Measurements from ENCODE around the gene CASKIN2. TPM values are rescaled to one million over a fixed set of nuclear protein-coding genes. Genes with fewer than 3 reads are reported as not detected.

The CASKIN2 gene
- total RNA-seq, 2 donors from 2014 or later: 16.0 to 35.8 TPM

DNA sequence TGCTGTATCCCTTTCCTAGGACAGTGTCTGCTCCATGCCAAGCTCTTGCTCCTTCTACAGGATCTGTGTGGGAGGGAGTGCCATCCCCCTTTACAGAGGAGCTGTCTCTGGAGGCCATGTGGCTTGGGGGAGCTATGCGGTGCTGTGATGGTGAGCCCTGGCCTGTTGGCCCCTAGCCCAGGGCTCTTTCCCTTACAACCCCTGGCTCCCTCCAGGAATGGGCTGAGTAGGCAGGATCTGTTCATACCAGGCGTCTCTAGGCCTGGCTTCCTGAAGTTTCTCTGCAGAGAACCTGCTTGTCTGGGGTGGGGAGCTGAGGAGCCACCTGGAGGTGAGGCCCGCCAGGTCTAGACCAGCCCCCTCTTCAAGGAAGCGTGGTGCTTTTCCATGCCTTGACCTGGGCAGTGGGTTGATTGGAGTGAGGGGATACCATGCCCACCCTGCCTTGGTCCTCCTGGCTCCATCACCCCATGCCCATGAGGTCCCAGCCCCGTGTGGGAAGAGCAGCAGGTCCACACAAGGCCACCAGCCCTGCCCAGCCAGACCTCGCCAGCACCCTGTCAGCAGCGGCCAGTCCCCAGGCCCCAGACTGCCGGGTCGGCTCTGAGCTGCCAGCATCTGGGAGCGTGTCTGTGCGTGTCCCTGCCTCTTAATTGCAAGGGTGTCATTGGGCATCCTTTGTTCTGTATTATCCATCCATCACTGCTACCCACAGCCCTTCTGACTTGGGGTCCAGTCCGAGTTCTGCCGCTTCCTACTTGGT is 24.8 kb upstream of the CASKIN2 start:
- Histone ChIP-seq H3K27ac (no peak overlapping the region), H3K9me3 (no peaks in the 10 kb centered on the region), H3K27me3 (replicated peaks; ENCODE audit: insufficient read depth) (no peaks in the 10 kb centered on the region), H3K36me3 (no peaks in the 10 kb centered on the region), H3K4me1 (replicated peaks) (no peaks in the 10 kb centered on the region), H3K4me3 (no peak overlapping the region)
- TF ChIP-seq POLR2A (IDR thresholded peaks at IDR 0.05): no peak
- TF ChIP-seq, protein P1, sequence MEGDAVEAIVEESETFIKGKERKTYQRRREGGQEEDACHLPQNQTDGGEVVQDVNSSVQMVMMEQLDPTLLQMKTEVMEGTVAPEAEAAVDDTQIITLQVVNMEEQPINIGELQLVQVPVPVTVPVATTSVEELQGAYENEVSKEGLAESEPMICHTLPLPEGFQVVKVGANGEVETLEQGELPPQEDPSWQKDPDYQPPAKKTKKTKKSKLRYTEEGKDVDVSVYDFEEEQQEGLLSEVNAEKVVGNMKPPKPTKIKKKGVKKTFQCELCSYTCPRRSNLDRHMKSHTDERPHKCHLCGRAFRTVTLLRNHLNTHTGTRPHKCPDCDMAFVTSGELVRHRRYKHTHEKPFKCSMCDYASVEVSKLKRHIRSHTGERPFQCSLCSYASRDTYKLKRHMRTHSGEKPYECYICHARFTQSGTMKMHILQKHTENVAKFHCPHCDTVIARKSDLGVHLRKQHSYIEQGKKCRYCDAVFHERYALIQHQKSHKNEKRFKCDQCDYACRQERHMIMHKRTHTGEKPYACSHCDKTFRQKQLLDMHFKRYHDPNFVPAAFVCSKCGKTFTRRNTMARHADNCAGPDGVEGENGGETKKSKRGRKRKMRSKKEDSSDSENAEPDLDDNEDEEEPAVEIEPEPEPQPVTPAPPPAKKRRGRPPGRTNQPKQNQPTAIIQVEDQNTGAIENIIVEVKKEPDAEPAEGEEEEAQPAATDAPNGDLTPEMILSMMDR (IDR thresholded peaks at IDR 0.05): peak in 1 of 4 experiments; percentile 4
- no peak for DNase-seq (ENCODE audit: low spot score)
- 51% methylated on average over 13 of the region's 13 CpGs for WGBS
- intact Hi-C loops (cut with DNase I): no loop called here

DNA sequence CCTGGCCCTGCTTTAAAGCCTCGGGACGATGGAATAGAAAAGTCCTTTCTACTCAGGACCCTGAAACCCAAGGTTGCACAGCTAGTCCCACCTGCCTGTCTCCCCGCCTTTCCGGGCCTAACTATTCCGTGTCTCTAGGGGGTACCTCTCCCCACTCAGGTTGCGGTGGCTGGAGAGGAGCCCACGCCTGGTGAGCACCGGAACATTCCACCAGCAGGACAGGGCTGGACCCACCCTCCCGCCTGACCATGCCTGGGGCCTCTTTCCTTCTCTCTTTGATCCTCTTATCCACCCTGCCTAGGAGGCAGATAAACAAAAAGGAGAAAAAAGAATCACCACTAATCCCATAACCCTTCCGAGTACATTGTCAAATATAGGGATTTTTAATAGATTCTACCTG is 21.0 kb upstream of the CASKIN2 start:
- Histone ChIP-seq H3K36me3 (no peaks in the 10 kb centered on the region), H3K9me3 (no peaks in the 10 kb centered on the region), H3K4me3 (no peak overlapping the region), H3K27ac (no peak overlapping the region), H3K27me3 (replicated peaks; ENCODE audit: insufficient read depth) (no peaks in the 10 kb centered on the region), H3K4me1 (replicated peaks) (no peaks in the 10 kb centered on the region)
- DNase-seq (ENCODE audit: low spot score): no peak
- TF ChIP-seq POLR2A (IDR thresholded peaks at IDR 0.05) (no peak), POLR2AphosphoS5 (IDR thresholded peaks at IDR 0.05) (no peak)
- TF ChIP-seq, protein P1 (IDR thresholded peaks at IDR 0.05): no peak
- WGBS: 81% methylated on average over 10 of the region's 10 CpGs
- intact Hi-C loops (cut with DNase I): no loop called here

DNA sequence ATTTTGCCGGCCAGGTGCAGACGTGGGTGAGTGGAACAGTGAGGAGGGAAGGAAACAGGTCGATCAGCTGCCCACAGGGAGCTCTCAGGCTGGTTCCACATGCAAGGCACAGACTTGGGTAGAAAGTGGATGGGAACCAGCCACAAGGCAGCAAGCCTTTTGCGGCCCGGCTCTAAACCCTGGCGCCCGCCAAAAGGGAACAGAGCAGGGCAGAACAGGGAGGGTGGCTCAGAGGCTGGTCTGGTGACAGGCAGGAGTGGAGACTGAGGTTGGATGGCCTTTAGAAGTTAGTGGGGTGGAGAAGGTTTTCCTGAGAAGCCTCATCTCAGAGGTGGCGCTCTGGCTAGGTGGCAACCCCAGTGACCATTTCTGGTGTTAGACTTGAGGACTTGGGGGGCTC is 20.5 kb upstream of the CASKIN2 start:
- intact Hi-C loops (cut with DNase I): no loop called here
- WGBS: 90% methylated on average over 8 of the region's 8 CpGs
- Histone ChIP-seq H3K36me3 (no peaks in the 10 kb centered on the region), H3K4me3 (no peak overlapping the region), H3K4me1 (replicated peaks) (no peaks in the 10 kb centered on the region), H3K27ac (no peak overlapping the region), H3K9me3 (no peaks in the 10 kb centered on the region), H3K27me3 (replicated peaks; ENCODE audit: insufficient read depth) (no peaks in the 10 kb centered on the region)
- DNase-seq (ENCODE audit: low spot score): no peak
- TF ChIP-seq POLR2AphosphoS5 (IDR thresholded peaks at IDR 0.05) (no peak), POLR2A (IDR thresholded peaks at IDR 0.05) (no peak)
- TF ChIP-seq, protein P1 (IDR thresholded peaks at IDR 0.05): no peak

- Histone ChIP-seq H3K9me3 (no peaks in the 10 kb centered on the region), H3K27me3 (replicated peaks; ENCODE audit: insufficient read depth) (no peaks in the 10 kb centered on the region), H3K36me3 (no peaks in the 10 kb centered on the region), H3K4me1 (replicated peaks) (no peaks in the 10 kb centered on the region), H3K27ac (no peak overlapping the region), H3K4me3 (no peak overlapping the region)
- no peak for TF ChIP-seq POLR2A (IDR thresholded peaks at IDR 0.05)
- TF ChIP-seq, protein P1 (IDR thresholded peaks at IDR 0.05): no peak
- TF ChIP-seq POLR2AphosphoS5 (IDR thresholded peaks at IDR 0.05): no peak
- no peak for DNase-seq (ENCODE audit: low spot score)
- 88% methylated on average over 15 of the region's 15 CpGs for WGBS
- intact Hi-C loops (cut with DNase I): no loop called here
Measured at GRCh38 chr17:75535119-75535537, 19.8 kb upstream of the CASKIN2 start.

GRCh38 chr17:75531721-75532072 is 16.4 kb upstream of the CASKIN2 start:
- WGBS: 76% methylated on average over 6 of the region's 7 CpGs
- H3K27me3 ChIP-seq (replicated peaks; ENCODE audit: insufficient read depth): no peaks in the 10 kb centered on the region
- intact Hi-C loops (cut with DNase I): no loop called here
- H3K36me3 ChIP-seq: no peaks in the 10 kb centered on the region
- peaks cover 2% of the 10 kb centered on the region for H3K4me1 ChIP-seq (replicated peaks)
- H3K9me3 ChIP-seq: no peaks in the 10 kb centered on the region
- H3K27ac ChIP-seq: no peak overlapping the region
- H3K4me3 ChIP-seq: no peak overlapping the region
- no peak for DNase-seq (ENCODE audit: low spot score)
- no peak for TF ChIP-seq POLR2A (IDR thresholded peaks at IDR 0.05)
- TF ChIP-seq, protein P1 (IDR thresholded peaks at IDR 0.05): no peak
- TF ChIP-seq POLR2AphosphoS5 (IDR thresholded peaks at IDR 0.05): no peak
